WTC11 (cell line): Measurements from ENCODE around the gene KLRK1. TPM values are rescaled to one million over a fixed set of nuclear protein-coding genes. Genes with fewer than 3 reads are reported as not detected.

Source experiments
- ATAC-seq: fragments of 200-7000 bp; cut with Tn5 transposase; 2 replicates; pipeline ENCODE4 v1.10.0; 2021; ENCODE audit warnings: mild to moderate bottlenecking, moderate library complexity
- CTCF ChIA-PET: fragments of 300-600 bp; sonication (Branson Sonifier 250); formaldehyde crosslinking; loops from one replicate; lab custom pipeline; 2021; ENCODE audit warnings: antibody characterized with exemption; lab: Charles Lee
- POLR2A ChIA-PET: fragments of 350-600 bp; sonication (Branson Sonifier 250); formaldehyde crosslinking; loops from one replicate; lab custom pipeline; 2021; ENCODE audit warnings: antibody characterized with exemption; lab: Charles Lee
- DNase-seq: peaks from one replicate; pipeline ENCODE4 v3.0.0; 2021; ENCODE audit warnings: low spot score
- H3K27ac Mint-ChIP-seq: 2 replicates; pipeline ENCODE4 v1.8.0; 2021; ENCODE audit warnings: mixed read lengths
- H3K27me3 Mint-ChIP-seq: 2 replicates; pipeline ENCODE4 v1.8.0; 2021; ENCODE audit warnings: low read depth, mild to moderate bottlenecking, moderate library complexity, mixed read lengths
- H3K36me3 Mint-ChIP-seq: 2 replicates; pipeline ENCODE4 v1.8.0; 2021; ENCODE audit warnings: mixed read lengths
- H3K4me1 Mint-ChIP-seq: 2 replicates; pipeline ENCODE4 v1.8.0; 2022; ENCODE audit warnings: mixed read lengths
- H3K4me3 Mint-ChIP-seq: 2 replicates; pipeline ENCODE4 v1.8.0; 2021; ENCODE audit warnings: mild to moderate bottlenecking, moderate library complexity, mixed read lengths
- H3K9me3 Mint-ChIP-seq: 2 replicates; pipeline ENCODE4 v1.8.0; 2021; ENCODE audit warnings: mixed read lengths
- CBFB ChIP-seq: sonication (generic); formaldehyde crosslinking; IDR thresholded peaks from 2 replicates; pipeline ENCODE4 v1.8.1; 2022; ENCODE audit warnings: mild to moderate bottlenecking, low read depth, missing genetic modification reagents
- ELF4 ChIP-seq: sonication (generic); formaldehyde crosslinking; IDR thresholded peaks from 2 replicates; pipeline ENCODE4 v1.8.1; 2022; ENCODE audit warnings: low read depth, mild to moderate bottlenecking, moderate library complexity, missing genetic modification reagents
- ESRRA ChIP-seq: sonication (generic); formaldehyde crosslinking; IDR thresholded peaks from 2 replicates; pipeline ENCODE4 v1.8.1; 2022; ENCODE audit warnings: mild to moderate bottlenecking, missing genetic modification reagents, borderline replicate concordance
- ETV6 ChIP-seq: sonication (generic); formaldehyde crosslinking; IDR thresholded peaks from 2 replicates; pipeline ENCODE4 v1.8.1; 2022; ENCODE audit warnings: mild to moderate bottlenecking, missing genetic modification reagents
- GABPB1 ChIP-seq: sonication (generic); formaldehyde crosslinking; IDR thresholded peaks from 2 replicates; pipeline ENCODE4 v1.8.1; 2023; ENCODE audit warnings: mild to moderate bottlenecking, missing genetic modification reagents
- GRHL2 ChIP-seq: fragments of 250-450 bp; sonication (Bioruptor Pico); IDR thresholded peaks from 2 replicates; pipeline ENCODE4 v1.8.0; 2022; ENCODE audit warnings: mild to moderate bottlenecking, moderate library complexity; ENCODE audit not compliant: insufficient replicate concordance, severe bottlenecking
- HMGA2 ChIP-seq: fragments of 250-450 bp; sonication (Bioruptor Pico); IDR thresholded peaks from 2 replicates; pipeline ENCODE4 v1.4.0; 2021; ENCODE audit warnings: mild to moderate bottlenecking, moderate library complexity
- JAZF1 ChIP-seq: fragments of 250-450 bp; sonication (Bioruptor Pico); IDR thresholded peaks from 2 replicates; pipeline ENCODE4 v1.9.0; 2021; ENCODE audit warnings: moderate library complexity, mild to moderate bottlenecking, inconsistent platforms
- NFATC4 ChIP-seq: fragments of 250-450 bp; sonication (Bioruptor Pico); IDR thresholded peaks from 2 replicates; pipeline ENCODE4 v1.9.0; 2021; ENCODE audit warnings: mild to moderate bottlenecking
- NR3C1 ChIP-seq: sonication (generic); formaldehyde crosslinking; conservative IDR thresholded peaks from 2 replicates; pipeline ENCODE4 v1.8.1; 2023; ENCODE audit warnings: low read depth, mild to moderate bottlenecking, missing genetic modification reagents
- PRRX2 ChIP-seq: fragments of 250-450 bp; sonication (Bioruptor Pico); IDR thresholded peaks from 2 replicates; pipeline ENCODE4 v1.8.0; 2021; ENCODE audit warnings: mild to moderate bottlenecking
- RORB ChIP-seq: fragments of 250-450 bp; sonication (Bioruptor Pico); IDR thresholded peaks from 2 replicates; pipeline ENCODE4 v1.9.0; 2021; ENCODE audit warnings: mild to moderate bottlenecking
- SP1 ChIP-seq: sonication (generic); formaldehyde crosslinking; conservative IDR thresholded peaks from 2 replicates; pipeline ENCODE4 v1.8.1; 2022; ENCODE audit warnings: missing genetic modification reagents
- TP53 ChIP-seq: sonication (generic); formaldehyde crosslinking; IDR thresholded peaks from 2 replicates; pipeline ENCODE4 v1.8.1; 2023; ENCODE audit warnings: mild to moderate bottlenecking, missing genetic modification reagents
- ZNF219 ChIP-seq: sonication (generic); formaldehyde crosslinking; IDR thresholded peaks from 2 replicates; pipeline ENCODE4 v1.8.0; 2023; ENCODE audit warnings: missing genetic modification reagents, mild to moderate bottlenecking, borderline replicate concordance
- ZNF263 ChIP-seq: sonication (generic); formaldehyde crosslinking; IDR thresholded peaks from 2 replicates; pipeline ENCODE4 v1.8.1; 2022; ENCODE audit warnings: low read depth, mild to moderate bottlenecking, moderate library complexity, missing genetic modification reagents
- ZNF671 ChIP-seq: fragments of 250-450 bp; sonication (Bioruptor Pico); IDR thresholded peaks from 2 replicates; pipeline ENCODE4 v1.8.0; 2021; ENCODE audit warnings: mild to moderate bottlenecking
- total RNA-seq: library from RNA; stranded (reverse); gene quantifications from 3 replicates; pipeline ENCODE4 v1.2.3, GENCODE V29; 2021
- TF ChIP-seq, protein P1 (sequence below): sonication (generic); formaldehyde crosslinking; IDR thresholded peaks from 2 replicates; pipeline ENCODE4 v1.8.0; 2022; ENCODE audit warnings: mild to moderate bottlenecking, missing genetic modification reagents
- TF ChIP-seq, protein P2 (sequence below): sonication (generic); formaldehyde crosslinking; IDR thresholded peaks from 2 replicates; pipeline ENCODE4 v1.8.1; 2022; ENCODE audit warnings: low read depth, missing genetic modification reagents, borderline replicate concordance
- TF ChIP-seq, protein P3 (sequence below): fragments of 250-450 bp; sonication (Bioruptor Pico); IDR thresholded peaks from 2 replicates; pipeline ENCODE4 v1.9.0; 2021; ENCODE audit warnings: moderate library complexity, mild to moderate bottlenecking, inconsistent platforms, borderline replicate concordance
- TF ChIP-seq, protein P4 (sequence below): fragments of 250-450 bp; sonication (Bioruptor Pico); IDR thresholded peaks from 2 replicates; pipeline ENCODE4 v1.9.0; 2021; ENCODE audit warnings: mild to moderate bottlenecking
- TF ChIP-seq, protein P5 (sequence below): sonication (generic); formaldehyde crosslinking; conservative IDR thresholded peaks from 2 replicates; pipeline ENCODE4 v1.8.1; 2023; ENCODE audit warnings: mild to moderate bottlenecking, low read depth, missing genetic modification reagents, moderate library complexity
- TF ChIP-seq, protein P6 (sequence below): sonication (generic); formaldehyde crosslinking; IDR thresholded peaks from 2 replicates; pipeline ENCODE4 v1.8.1; 2022; ENCODE audit warnings: missing genetic modification reagents, borderline replicate concordance
- TF ChIP-seq, protein P7 (sequence below): fragments of 250-450 bp; sonication (Bioruptor Pico); IDR thresholded peaks from 2 replicates; pipeline ENCODE4 v1.8.0; 2021; ENCODE audit warnings: mild to moderate bottlenecking

Gene KLRK1
- total RNA-seq, 1 experiment from 2014 or later, result 0.15 TPM

DNA sequence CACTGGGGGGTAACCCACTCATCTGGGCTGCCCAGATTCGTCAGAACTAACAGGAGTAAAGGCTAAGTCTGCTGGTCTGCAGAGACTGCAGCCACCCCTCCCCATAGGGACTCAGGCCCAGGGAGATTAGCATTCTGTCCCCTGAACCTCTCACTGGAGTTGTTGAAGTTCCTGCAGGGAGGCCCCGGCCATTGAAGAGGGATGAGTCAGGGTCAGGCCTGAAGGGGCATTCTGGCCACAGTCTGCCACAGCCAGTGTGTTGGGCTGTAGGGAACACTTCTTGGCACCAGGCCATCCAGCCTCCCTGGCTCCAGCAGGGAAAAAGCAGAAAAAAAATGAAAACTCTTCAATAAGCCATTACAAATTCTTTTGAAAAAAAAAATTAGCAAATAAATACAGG, 35.3 kb downstream of the KLRK1 start:
- Mint-ChIP-seq H3K27me3 (no peaks in the 10 kb centered on the region; the same call in 1 of the 2 replicates), H3K4me3 (no peak overlapping the region)
- POLR2A ChIA-PET, result no interaction called here
- no peak for DNase-seq
- TF ChIP-seq SP1 (CRISPR knock-in tag) (no peak), PRRX2 (CRISPR knock-in tag) (no peak), GRHL2 (CRISPR knock-in tag) (no peak), ZNF671 (CRISPR knock-in tag) (no peak), NR3C1 (no peak), NFATC4 (CRISPR knock-in tag) (no peak), GABPB1 (CRISPR knock-in tag) (no peak), ZNF219 (CRISPR knock-in tag) (no peak), ZNF263 (CRISPR knock-in tag) (no peak)
- TF ChIP-seq, protein P1, sequence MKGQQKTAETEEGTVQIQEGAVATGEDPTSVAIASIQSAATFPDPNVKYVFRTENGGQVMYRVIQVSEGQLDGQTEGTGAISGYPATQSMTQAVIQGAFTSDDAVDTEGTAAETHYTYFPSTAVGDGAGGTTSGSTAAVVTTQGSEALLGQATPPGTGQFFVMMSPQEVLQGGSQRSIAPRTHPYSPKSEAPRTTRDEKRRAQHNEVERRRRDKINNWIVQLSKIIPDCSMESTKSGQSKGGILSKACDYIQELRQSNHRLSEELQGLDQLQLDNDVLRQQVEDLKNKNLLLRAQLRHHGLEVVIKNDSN (CRISPR knock-in tag), result no peak
- TF ChIP-seq, protein P2, sequence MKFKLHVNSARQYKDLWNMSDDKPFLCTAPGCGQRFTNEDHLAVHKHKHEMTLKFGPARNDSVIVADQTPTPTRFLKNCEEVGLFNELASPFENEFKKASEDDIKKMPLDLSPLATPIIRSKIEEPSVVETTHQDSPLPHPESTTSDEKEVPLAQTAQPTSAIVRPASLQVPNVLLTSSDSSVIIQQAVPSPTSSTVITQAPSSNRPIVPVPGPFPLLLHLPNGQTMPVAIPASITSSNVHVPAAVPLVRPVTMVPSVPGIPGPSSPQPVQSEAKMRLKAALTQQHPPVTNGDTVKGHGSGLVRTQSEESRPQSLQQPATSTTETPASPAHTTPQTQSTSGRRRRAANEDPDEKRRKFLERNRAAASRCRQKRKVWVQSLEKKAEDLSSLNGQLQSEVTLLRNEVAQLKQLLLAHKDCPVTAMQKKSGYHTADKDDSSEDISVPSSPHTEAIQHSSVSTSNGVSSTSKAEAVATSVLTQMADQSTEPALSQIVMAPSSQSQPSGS, result no peak
- TF ChIP-seq, protein P3, sequence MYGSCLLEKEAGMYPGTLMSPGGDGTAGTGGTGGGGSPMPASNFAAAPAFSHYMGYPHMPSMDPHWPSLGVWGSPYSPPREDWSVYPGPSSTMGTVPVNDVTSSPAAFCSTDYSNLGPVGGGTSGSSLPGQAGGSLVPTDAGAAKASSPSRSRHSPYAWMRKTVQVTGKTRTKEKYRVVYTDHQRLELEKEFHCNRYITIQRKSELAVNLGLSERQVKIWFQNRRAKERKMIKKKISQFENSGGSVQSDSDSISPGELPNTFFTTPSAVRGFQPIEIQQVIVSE, result no peak
- TF ChIP-seq, protein P4, sequence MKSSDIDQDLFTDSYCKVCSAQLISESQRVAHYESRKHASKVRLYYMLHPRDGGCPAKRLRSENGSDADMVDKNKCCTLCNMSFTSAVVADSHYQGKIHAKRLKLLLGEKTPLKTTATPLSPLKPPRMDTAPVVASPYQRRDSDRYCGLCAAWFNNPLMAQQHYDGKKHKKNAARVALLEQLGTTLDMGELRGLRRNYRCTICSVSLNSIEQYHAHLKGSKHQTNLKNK (CRISPR knock-in tag), result no peak
- TF ChIP-seq, protein P5, sequence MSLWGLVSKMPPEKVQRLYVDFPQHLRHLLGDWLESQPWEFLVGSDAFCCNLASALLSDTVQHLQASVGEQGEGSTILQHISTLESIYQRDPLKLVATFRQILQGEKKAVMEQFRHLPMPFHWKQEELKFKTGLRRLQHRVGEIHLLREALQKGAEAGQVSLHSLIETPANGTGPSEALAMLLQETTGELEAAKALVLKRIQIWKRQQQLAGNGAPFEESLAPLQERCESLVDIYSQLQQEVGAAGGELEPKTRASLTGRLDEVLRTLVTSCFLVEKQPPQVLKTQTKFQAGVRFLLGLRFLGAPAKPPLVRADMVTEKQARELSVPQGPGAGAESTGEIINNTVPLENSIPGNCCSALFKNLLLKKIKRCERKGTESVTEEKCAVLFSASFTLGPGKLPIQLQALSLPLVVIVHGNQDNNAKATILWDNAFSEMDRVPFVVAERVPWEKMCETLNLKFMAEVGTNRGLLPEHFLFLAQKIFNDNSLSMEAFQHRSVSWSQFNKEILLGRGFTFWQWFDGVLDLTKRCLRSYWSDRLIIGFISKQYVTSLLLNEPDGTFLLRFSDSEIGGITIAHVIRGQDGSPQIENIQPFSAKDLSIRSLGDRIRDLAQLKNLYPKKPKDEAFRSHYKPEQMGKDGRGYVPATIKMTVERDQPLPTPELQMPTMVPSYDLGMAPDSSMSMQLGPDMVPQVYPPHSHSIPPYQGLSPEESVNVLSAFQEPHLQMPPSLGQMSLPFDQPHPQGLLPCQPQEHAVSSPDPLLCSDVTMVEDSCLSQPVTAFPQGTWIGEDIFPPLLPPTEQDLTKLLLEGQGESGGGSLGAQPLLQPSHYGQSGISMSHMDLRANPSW (CRISPR knock-in tag), result no peak
- TF ChIP-seq, all 79 proteins: peak for 0
- peaks cover 25% of the 10 kb centered on the region for H3K4me1 Mint-ChIP-seq
- H3K27ac Mint-ChIP-seq, result peak overlapping the region; percentile 53; the same call in 1 of the 2 replicates
- H3K36me3 Mint-ChIP-seq, result peaks cover 33% of the 10 kb centered on the region
- H3K9me3 Mint-ChIP-seq, result peaks cover 37% of the 10 kb centered on the region
- CTCF ChIA-PET, result no interaction called here
- ATAC-seq, result peak; percentile 24

DNA sequence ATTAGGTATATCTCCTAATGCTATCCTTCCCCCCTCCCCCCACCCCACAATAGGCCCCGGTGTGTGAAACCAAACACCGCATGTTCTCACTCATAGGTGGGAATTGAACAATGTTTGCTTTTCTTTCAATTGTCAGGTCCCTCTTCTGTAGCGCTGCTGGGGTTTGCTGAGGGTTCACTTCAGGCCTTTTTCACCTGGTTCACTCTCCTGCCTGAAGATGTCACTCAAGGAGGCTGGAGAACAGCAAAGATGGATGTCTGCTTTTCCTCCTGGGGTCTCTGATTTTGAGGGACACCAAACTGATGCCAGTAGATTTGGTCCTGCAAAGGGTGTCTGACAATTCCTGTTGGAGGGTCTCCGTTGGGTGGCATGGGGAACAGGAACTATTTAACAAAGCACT, 35.8 kb downstream of the KLRK1 start:
- H3K4me1 Mint-ChIP-seq, result peaks cover 21% of the 10 kb centered on the region
- ATAC-seq, result peak; percentile 47
- ChIA-PET POLR2A (no interaction called here), CTCF (no interaction called here)
- peaks cover 33% of the 10 kb centered on the region for H3K36me3 Mint-ChIP-seq
- H3K4me3 Mint-ChIP-seq, result no peak overlapping the region
- H3K9me3 Mint-ChIP-seq, result peaks cover 37% of the 10 kb centered on the region
- peak overlapping the region; percentile 53; the same call in 1 of the 2 replicates for H3K27ac Mint-ChIP-seq
- DNase-seq, result no peak
- no peaks in the 10 kb centered on the region; the same call in 1 of the 2 replicates for H3K27me3 Mint-ChIP-seq
- no peak for TF ChIP-seq RORB
- TF ChIP-seq HMGA2 (CRISPR knock-in tag), result no peak
- no peak for TF ChIP-seq ETV6 (CRISPR knock-in tag)
- TF ChIP-seq ZNF671 (CRISPR knock-in tag), result no peak
- TF ChIP-seq, protein P6, sequence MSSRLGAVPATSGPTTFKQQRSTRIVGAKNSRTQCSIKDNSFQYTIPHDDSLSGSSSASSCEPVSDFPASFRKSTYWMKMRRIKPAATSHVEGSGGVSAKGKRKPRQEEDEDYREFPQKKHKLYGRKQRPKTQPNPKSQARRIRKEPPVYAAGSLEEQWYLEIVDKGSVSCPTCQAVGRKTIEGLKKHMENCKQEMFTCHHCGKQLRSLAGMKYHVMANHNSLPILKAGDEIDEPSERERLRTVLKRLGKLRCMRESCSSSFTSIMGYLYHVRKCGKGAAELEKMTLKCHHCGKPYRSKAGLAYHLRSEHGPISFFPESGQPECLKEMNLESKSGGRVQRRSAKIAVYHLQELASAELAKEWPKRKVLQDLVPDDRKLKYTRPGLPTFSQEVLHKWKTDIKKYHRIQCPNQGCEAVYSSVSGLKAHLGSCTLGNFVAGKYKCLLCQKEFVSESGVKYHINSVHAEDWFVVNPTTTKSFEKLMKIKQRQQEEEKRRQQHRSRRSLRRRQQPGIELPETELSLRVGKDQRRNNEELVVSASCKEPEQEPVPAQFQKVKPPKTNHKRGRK (CRISPR knock-in tag), result no peak
- TF ChIP-seq CBFB (CRISPR knock-in tag), result no peak
- TF ChIP-seq TP53 (CRISPR knock-in tag), result no peak
- TF ChIP-seq, protein P5 (CRISPR knock-in tag), result no peak
- TF ChIP-seq JAZF1 (CRISPR knock-in tag), result no peak
- TF ChIP-seq, protein P7, sequence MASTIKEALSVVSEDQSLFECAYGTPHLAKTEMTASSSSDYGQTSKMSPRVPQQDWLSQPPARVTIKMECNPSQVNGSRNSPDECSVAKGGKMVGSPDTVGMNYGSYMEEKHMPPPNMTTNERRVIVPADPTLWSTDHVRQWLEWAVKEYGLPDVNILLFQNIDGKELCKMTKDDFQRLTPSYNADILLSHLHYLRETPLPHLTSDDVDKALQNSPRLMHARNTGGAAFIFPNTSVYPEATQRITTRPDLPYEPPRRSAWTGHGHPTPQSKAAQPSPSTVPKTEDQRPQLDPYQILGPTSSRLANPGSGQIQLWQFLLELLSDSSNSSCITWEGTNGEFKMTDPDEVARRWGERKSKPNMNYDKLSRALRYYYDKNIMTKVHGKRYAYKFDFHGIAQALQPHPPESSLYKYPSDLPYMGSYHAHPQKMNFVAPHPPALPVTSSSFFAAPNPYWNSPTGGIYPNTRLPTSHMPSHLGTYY (CRISPR knock-in tag), result no peak
- TF ChIP-seq ESRRA (CRISPR knock-in tag), result no peak
- TF ChIP-seq, protein P4 (CRISPR knock-in tag), result no peak
- TF ChIP-seq ELF4 (CRISPR knock-in tag), result no peak
- no peak for TF ChIP-seq GRHL2 (CRISPR knock-in tag)
